DMS153 (cell line): ENCODE results near the gene C1orf56.
A peak's percentile ranks its signal among the peaks of the same experiment; 100 is the strongest.

ENCODE experiments used
- DNase-seq: peaks from one replicate; lab custom pipeline; 2025; lab: John Stamatoyannopoulos, UW

Gene C1orf56

DNA sequence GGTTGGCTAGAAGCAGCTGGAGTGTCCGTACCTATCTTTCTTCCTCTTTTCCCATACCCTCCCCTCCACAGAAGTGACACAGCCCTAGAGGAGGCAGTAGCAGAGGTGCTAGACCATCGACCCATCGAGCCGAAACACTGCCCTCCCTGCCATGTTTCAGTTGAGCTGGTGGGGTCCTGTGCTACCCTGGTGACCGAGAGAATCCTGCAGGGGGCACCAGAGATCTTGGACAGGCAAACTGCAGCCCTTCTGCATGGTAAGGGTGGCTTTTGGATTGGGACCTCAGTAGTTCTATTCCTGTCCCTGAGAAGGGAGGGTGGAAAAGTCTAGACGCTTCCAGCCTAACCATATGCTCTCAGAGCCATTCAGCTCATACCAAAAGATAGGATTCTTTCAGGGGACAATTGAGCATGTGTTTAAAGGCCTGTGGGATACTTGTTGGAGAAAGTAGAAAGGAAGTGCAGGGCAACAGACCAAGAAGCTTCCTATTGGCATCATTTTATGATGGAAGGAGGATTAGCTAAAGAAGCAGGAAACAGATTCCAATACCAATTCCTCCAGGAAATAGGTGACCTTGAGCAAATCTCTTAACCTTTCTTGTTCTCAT is 22.9 kb upstream of the C1orf56 start:
- DNase-seq, result peak; percentile 55

DNA sequence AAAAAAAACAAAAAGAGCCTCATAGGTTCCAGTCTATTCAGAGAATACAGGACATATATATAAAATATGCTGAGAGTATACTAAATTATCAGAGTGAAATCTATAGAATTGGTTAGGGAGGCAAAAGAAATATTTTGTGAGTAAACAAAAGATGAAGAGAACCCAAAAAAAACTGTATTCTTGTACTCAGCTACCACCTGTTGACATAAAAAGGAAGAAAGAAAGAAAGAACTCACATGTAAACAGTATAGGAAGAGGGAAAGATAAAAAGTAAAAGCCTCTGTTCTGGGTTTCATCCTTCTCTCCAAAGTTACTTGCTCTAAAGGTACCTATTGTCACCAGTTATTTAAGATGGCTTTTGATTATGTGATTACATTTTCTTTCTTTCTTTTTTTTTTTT is 21.1 kb upstream of the C1orf56 start:
- no peak for DNase-seq

DNA sequence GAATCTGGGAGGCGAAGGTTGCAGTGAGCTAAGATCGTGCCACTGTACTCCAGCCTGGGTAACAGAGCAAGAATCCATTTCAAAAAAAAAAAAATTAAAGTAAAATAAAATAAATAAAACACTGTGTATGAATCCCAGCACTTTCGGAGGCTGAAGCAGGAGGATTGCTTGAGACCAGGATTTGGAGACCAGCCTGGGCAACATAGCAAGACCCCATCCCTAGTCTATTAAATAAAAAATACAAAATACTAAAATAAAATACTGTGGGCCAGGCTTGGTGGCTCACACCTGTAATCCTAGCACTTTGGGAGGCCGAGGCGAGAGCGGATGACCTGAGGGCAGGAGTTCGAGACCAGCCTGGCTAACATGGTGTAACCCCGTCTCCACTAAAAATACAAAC is 15.4 kb upstream of the C1orf56 start:
- DNase-seq, result no peak

DNA sequence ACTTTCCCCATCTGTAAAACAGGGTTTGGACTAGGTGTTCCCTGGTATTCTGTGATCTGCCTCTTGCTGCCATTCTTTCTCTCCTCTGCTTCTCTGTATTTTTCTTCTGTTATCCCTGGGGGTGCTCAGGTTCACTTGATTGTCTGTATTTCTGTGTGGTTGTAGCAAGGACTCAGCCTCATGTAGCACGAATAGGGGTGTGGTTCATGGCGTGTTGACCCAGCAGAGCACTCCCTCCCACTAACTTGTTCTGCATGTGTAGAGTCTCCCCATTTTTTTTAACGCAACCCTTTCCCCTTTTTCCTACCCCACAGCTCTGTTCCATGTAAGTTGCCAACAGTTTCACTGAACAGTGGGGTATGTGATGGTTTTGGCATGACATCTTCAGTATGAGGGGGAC is 12.4 kb upstream of the C1orf56 start:
- no peak for DNase-seq

DNA sequence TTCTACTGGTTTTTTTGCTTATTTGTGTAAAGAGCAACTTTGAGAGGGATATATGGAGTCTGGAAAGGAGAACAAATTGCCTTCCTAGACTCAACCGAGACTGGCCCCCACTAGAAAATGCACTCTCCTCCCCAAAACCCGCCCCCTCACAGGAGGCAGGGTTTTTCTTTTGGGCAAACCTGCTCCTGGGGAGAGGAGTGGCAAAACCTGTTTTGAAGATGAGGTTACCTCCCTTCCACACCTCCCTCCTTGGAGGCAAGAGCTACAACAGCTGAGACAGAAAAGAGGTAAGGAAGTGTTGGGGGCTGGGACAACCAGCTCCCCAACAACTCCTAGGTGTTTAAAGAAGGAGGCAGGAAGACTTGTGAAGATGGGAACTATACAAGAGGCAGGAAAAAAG is 11.2 kb upstream of the C1orf56 start, which contains the start of gene BNIPL:
Gene BNIPL (plus strand): TSS at position 231 of the 400 bp plus-strand sequence. CDS start 140 bp downstream, at position 371.
- no peak for DNase-seq

DNA sequence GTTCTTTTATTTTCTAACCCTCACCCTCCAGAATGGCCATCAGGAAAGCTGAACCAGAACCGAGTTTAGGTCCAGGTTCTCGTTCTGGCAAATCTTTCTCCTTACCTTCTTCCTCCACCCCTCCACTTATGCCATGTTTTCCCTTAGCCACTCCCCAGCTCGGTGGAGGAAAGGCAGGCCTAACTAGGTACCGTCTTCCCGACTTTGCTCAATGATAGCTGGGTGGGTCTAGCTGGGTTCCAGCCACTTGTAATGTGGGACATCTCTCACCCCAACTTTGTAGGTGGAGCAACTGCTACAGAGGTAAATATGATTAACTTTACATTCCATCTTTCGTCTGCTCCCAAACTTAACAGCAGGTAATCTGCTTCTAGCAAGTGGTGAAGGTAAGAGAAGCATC is 10.5 kb upstream of the C1orf56 start:
- no peak for DNase-seq

DNA sequence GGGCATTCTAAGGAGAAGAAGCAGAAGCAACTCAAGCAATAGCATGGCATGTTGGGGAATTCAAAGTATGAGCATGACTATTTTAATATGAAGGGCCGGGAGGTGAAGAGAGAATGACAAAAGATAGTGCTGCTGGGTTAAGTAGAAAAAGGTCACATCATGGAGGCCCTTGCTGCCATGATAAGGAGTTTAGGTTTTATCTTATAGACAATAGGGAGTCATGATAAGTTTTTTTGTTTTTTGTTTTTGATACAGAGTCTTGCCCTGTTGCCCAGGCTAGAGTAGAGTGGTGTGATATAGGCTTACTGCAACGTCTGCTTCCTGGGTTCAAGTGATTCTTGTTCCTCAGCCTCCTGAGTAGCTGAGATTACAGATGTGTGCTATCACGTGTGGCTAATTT is 8.0 kb upstream of the C1orf56 start:
- DNase-seq, result no peak

DNA sequence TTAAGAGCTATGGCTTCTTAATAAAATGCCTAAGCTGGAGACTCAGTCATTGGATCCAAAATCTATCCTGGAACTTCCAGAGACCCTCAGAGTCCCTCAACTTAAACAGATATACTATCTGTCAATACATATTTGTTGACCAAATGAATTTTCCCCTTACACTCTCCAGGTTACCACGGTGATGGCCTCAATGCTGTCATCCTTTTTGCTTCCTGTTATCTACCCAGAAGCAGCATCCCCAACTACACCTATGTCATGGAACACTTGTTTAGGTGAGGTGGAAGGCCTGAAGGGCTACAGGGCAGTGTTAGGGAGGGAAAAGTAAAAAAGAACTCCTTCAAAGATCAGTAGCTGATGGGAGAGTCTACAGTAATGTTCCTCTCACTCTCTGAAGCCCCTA is 4.4 kb upstream of the C1orf56 start:
- no peak for DNase-seq

DNA sequence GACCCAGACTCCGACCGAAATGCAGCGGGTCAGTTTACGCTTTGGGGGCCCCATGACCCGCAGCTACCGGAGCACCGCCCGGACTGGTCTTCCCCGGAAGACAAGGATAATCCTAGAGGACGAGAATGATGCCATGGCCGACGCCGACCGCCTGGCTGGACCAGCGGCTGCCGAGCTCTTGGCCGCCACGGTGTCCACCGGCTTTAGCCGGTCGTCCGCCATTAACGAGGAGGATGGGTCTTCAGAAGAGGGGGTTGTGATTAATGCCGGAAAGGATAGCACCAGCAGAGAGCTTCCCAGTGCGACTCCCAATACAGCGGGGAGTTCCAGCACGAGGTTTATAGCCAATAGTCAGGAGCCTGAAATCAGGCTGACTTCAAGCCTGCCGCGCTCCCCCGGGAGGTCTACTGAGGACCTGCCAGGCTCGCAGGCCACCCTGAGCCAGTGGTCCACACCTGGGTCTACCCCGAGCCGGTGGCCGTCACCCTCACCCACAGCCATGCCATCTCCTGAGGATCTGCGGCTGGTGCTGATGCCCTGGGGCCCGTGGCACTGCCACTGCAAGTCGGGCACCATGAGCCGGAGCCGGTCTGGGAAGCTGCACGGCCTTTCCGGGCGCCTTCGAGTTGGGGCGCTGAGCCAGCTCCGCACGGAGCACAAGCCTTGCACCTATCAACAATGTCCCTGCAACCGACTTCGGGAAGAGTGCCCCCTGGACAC is 534 bp downstream of the C1orf56 start:
- DNase-seq, result peak; percentile 78

DNA sequence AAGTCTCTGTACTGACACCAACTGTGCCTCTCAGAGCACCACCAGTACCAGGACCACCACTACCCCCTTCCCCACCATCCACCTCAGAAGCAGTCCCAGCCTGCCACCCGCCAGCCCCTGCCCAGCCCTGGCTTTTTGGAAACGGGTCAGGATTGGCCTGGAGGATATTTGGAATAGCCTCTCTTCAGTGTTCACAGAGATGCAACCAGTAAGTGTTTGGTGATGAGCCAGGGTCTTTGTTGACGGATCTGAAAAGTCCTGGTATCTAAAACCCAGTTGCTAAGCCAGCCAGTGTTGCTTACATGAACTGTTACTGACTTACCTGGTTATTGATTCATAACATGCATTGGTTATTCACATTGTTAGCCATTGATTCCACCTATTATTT is 1.1 kb downstream of the C1orf56 start:
- no peak for DNase-seq

DNA sequence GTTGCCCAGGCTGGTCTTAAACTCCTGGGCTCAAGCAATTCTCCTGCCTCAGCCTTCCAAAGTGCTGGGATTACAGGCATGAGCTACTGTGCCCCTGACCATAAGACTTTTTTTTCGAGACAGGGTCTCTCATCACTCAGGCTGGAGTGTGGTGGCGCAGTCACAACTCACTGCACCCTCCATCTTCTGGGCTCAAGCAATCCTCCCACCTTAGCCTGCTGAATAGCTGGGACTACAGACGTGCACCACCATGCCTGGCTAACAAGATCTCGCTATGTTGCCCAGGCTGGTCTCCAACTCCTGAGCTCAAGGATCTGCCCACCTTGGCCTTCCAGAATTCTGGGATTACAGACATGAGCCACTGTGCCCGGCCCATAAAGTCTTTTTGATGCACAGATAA is 1.9 kb downstream of the C1orf56 start:
- no peak for DNase-seq

DNA sequence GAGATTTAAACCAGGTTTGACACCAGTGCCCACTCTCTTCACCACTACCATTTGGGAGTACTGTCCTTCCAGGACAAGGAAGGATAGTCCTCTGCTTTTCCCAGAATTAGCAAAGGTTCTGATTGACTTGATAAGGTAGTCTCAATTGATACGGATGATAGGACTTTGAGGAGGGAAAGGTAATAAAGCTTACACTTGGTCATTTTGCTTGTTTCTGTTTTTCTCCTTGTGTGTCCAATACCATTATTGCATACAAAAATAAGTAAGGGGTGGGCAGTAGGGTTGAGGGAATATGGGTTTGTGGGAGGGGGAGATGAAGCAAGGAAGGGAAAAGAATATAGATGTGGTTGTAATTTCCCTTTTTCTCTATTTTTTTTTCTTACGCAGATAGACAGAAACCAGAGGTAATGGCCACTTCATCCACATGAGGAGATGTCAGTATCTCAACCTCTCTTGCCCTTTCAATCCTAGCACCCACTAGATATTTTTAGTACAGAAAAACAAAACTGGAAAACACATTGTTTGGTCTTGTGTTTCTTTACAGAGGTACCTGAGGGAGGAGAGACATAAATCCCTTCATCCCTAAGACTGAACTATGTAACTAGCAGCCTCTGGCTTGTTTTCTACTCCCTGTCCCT is 2.6 kb downstream of the C1orf56 start:
- DNase-seq, result no peak

DNA sequence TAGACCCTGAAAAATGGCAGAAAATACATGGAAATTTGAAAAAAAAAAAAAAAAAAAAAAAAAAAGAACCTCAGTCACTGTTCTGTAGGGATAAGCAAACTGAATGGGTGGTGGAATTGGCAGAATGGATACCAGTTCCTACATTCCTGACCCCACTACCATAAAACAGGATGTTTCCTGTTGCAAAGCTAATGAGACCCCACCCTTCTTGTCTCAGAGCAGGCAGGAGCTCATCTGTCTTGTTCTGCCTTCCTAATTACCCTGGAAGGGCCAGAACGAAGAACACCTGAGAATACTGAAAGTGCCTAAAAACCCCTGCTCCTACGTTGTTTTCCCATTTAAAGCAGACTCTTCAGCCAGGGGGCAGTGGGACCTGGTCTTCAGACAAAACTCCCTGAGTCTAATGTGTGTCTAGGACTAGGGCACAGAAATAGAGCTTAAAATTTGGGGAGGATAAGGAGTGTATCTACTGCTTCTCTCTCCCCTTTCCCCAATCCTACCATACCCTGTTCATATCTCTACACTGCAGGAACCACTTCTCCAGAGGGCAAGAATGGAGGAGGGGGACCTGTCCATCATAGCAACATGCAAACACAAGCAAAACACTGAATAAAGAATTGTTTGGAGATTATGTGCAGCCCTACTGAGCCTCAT is 3.9 kb downstream of the C1orf56 start:
- no peak for DNase-seq

DNA sequence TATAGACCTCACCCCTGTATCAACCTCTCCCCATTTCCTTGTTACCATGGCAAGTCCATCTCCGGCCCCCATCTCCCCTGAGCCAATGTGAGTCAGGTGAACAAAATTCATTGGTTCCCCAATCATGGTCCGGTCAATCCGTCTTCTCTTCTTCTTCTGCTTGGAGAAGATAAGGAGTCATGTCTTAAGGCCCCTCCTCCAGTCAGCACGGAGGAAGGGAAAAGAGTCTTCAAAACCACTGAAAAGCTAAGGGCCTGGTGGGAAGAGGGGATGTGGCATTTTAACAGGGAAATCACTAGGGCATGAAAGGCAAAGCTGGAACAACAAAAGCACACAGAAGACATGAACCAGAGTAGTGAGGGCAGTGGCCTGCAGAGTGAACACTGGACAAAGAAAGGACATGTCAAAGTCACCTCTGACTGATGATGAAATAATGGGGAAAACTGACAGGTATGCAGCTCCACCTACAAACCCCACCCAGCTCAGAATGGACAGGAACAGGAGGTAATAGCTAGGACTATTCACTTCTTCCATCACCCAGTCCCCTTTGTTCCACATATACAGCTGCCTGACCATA is 7.5 kb downstream of the C1orf56 start:
- DNase-seq, result no peak

DNA sequence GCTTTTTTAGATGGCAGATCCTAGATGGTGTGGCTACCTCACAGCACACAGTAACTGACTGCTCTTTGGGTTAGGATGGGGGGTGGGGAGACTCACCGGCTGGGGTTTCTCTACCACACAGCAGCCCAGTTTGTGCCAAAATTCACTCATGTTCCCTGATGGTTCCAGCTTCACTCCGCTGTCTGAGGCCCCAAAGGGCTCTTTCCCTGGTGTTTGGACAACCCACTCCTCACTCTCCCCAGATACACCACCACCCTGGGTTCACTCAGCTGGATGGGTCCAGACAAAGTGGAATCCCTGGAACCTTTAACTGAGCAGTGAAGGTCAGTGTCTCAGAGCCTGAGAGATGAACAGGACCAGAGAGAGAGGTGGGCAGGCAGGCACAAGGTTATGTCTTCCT is 8.0 kb downstream of the C1orf56 start:
- DNase-seq, result no peak

DNA sequence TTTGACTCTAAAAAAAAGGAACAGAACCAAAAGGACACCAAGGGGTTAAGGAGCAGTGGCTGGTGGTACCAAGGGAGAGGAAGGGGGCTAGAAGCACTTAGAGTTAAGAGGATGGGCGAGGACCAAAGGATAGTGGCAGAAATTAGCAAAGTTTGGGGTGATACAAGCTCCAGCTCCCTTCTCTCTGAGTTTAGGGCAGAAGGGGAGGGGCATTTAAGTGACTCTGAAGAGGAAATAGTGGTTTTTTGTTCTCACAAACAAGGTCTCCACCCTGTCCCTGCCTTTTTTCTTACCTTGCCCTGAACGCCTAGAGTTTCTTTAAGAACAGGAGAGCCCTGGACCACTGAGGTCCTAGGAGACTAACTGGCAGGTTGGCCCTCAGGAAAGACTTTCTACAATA is 8.6 kb downstream of the C1orf56 start:
- DNase-seq, result no peak

DNA sequence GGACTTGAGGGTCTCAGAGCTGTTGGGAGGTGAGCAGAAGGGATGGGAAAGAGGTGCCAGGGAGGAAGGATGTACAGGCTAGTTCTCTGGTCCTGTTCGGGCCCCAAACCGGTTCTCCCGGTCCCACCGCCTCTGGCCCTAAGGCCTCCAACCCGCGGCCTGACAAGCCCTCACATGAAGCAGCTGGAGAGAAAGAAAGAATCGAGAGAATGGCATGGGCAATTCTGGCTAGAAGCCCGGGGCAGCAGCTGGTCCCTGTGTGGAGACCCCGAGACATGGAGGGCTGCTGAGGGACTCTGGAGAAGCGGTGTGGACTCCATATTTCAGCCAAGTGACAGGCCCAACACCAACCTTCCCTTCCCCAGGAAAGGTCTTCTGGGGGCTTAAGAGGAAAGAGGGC is 11.1 kb downstream of the C1orf56 start:
- peak; percentile 77 for DNase-seq

DNA sequence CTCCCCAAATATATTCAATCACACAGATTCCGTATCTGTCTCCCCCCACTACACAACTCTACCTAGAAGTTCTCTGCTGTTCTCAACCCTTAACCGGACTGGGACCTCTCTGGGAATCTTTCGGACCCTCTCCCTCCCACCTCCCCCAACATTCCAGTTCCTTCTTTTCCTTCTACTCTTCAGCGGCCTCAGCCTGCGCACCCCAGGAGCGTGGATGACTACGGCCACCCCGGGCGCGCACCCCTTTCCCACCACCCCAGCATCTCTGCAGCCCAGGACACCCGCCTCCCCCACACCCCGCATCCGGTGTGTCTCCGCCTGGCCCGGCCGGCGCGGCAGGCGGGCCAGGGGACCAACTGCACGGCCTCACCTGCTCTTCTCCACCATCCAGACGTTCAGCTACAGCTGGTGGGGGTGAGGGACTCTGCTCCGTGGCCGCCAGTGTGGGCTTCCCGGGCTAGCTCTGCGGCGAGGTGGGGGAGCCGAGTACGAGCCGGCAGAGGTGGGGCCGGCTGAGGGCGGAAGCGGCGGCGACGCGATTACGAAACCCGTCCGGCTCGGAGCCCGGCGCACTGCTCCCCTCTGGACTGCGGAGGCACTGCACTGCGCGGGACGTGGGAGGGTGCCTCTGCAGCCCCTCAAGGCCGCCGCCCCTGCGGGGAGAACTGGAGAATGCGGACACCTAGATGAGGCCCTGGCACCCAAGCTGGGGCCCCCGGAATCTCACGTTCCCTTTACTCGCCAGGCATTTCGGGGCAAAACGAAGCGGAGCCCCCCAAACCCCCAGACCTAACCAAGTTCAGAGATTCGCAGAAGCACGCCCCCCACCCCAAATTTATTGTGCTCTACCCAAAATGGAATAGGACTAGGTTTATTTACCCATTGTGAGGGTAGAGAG is 11.8 kb downstream of the C1orf56 start, which contains the start of gene CDC42SE1:
Gene CDC42SE1 (minus strand): TSS at position 514 of the 898 bp plus-strand sequence. CDS start 3,892 bp downstream, outside the sequence.
- peak; percentile 78 for DNase-seq

DNA sequence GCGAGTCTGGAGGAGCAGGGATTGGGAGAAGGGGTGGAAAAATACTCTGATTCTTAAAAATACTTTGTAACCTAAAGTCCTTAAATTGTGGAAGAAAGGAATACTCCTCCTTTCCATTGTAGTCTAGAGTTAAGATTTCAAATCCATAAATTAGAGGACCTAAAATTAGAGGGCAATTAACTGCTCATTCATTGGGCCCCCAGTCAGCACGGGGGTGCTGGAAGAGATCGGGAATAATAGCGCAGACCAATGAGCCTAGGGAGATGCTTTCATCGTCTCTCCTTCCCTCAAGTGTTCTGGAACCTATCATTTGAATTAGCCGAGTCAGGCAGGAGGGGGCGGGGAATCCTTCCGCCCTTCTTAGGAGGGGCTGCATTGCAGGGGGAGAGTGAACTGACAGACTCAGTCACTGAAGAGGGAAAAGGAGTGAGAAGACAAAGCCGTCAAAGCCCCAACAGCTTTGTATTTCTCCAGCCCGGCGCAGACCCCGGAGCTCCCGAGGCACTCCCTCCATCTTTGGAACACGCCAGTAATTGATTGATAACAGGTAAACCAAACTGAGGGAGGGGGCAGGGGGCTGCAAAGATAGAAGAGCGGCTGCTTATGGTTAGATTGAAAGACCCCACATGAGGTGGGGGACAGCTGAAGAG is 12.6 kb downstream of the C1orf56 start, which contains the start of gene MLLT11:
Gene MLLT11 (plus strand): TSS at position 391 of the 650 bp plus-strand sequence. CDS start 6,828 bp downstream, outside the sequence.
- DNase-seq, result peak; percentile 67

DNA sequence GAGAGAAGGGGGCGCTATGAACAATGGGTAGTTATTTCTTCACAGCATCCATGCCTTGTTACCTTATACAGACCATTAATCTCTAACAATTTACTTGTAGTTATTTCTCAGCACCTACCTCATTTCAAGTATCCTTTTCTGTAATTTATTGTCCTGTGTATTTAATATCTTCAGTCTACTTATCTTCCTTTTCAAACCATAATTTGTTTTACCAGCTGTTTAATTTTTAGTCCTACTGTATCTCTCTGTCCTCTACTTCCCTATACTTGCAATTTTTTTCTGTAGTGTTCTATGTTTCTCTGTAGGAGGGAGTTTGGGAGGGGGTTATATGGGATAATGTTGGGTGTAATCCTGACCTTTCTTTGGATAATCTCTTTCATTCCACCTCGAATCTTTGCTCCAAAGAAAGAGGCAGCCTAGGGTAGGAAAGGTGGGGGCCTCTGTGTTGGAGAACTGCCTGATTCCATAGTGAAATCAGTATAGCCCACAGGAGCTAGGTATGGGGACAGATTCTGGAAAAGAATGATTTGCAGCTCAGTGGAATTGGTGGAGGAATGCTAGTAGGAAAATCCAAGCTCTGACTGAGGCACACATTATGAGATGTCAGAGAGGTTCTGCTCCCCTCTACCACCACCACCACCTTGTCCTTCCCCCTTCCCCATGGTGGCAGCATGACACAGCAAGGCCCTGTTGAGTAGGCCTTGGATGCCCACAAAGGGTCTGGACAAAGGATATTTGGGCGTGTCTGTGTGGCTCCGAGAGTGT is 13.3 kb downstream of the C1orf56 start:
- no peak for DNase-seq
